ENCODE results near the gene PDZD7. TPM values are rescaled to one million over a fixed set of nuclear protein-coding genes. Genes with fewer than 3 reads are reported as not detected.

PDZD7 gene
- total and polyA plus RNA-seq, 9 of the 15 experiments (the other 6 are each of a cell fraction or from before 2014, with no cell fraction given) = 0.04 to 0.24 (median 0.08) TPM; not detected in 3

DNA sequence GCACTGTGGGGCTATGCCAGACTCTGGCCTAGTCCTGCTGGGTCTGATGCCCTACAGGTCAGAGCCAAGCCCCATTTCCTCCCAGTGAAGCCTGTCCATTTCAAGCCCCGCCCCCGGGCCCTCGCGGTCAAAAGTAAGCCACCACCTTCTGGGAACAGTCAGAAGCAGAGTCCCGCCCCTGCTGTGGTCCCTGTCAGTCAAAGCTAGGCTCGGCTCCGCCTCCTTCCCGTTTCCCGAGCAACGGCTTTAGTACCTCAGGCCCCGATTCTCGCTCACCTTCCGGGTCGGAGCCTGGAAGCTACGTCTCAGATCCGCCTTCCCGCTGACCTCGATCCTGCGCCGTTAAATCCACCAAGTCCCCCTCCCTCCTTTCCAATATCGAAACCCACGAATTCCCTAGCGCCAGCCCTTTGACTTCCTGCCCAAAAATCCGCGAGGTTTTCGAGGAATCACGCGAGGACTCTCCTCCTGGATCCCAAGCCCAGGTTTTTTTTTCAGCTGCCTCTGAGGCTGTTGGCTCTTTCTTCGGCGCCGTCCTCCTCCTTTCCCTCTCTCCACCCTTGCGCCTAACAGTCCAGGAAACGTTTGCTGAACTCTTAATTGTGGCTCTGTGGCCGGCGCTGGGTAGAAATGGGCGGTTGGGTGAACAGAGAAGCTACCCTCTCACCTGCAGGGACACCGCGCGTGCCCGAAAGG, 11.9 kb upstream of the PDZD7 start (continued):
- peak; percentile 19; the same call in 1 of the 2 replicates for TF ChIP-seq ZBTB9 (CRISPR knock-in tag; IDR thresholded peaks at IDR 0.05)
- no peak for TF ChIP-seq ZNF140 (CRISPR knock-in tag; IDR thresholded peaks at IDR 0.05)
- TF ChIP-seq SMARCE1 (IDR thresholded peaks at IDR 0.05) = no peak
- peak; percentile 51 for TF ChIP-seq BRD9 (IDR thresholded peaks at IDR 0.05; ENCODE audit: low read depth, partially characterized antibody)
- peak; percentile 56 for TF ChIP-seq POLR2B (IDR thresholded peaks at IDR 0.05; ENCODE audit: low read depth, partially characterized antibody)
- 0 out of 3 replicates have a peak, but pooled peaks of 1 of the 2 experiments have one; percentile 23 for TF ChIP-seq CBX3 (IDR thresholded peaks at IDR 0.05; ENCODE audit: borderline replicate concordance in 1 of 2, low read length in 2 of 2)
- 0 out of 2 replicates have a peak, but pooled peaks have one; percentile 33 for TF ChIP-seq ZNF592 (IDR thresholded peaks at IDR 0.05)
- TF ChIP-seq, protein P1, sequence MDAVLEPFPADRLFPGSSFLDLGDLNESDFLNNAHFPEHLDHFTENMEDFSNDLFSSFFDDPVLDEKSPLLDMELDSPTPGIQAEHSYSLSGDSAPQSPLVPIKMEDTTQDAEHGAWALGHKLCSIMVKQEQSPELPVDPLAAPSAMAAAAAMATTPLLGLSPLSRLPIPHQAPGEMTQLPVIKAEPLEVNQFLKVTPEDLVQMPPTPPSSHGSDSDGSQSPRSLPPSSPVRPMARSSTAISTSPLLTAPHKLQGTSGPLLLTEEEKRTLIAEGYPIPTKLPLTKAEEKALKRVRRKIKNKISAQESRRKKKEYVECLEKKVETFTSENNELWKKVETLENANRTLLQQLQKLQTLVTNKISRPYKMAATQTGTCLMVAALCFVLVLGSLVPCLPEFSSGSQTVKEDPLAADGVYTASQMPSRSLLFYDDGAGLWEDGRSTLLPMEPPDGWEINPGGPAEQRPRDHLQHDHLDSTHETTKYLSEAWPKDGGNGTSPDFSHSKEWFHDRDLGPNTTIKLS (IDR thresholded peaks at IDR 0.05; ENCODE audit: borderline replicate concordance, low read depth) = peak; percentile 69; the same call in 1 of the 2 replicates
- TF ChIP-seq ZNF445 (CRISPR knock-in tag; IDR thresholded peaks at IDR 0.05; ENCODE audit: low read depth) = no peak
- TF ChIP-seq CHD2 (IDR thresholded peaks at IDR 0.05; ENCODE audit: low read depth, low read length) = peak; percentile 95
- 0 out of 2 replicates have a peak, but pooled peaks have one; percentile 39 for TF ChIP-seq NR2F6 (CRISPR knock-in tag; IDR thresholded peaks at IDR 0.05)
- peak; percentile 25; the same call in 1 of the 2 replicates for TF ChIP-seq SMAD4 (CRISPR knock-in tag; conservative IDR thresholded peaks at IDR 0.05)
- TF ChIP-seq, protein P2, sequence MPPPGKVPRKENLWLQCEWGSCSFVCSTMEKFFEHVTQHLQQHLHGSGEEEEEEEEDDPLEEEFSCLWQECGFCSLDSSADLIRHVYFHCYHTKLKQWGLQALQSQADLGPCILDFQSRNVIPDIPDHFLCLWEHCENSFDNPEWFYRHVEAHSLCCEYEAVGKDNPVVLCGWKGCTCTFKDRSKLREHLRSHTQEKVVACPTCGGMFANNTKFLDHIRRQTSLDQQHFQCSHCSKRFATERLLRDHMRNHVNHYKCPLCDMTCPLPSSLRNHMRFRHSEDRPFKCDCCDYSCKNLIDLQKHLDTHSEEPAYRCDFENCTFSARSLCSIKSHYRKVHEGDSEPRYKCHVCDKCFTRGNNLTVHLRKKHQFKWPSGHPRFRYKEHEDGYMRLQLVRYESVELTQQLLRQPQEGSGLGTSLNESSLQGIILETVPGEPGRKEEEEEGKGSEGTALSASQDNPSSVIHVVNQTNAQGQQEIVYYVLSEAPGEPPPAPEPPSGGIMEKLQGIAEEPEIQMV (tag; conservative IDR thresholded peaks at IDR 0.05; ENCODE audit: low read depth) = no peak
- TF ChIP-seq RFX1 (IDR thresholded peaks at IDR 0.05) = peak; percentile 95
- peak in 1 of 2 experiments; percentile 71; a peak in 1 of 4 replicates for TF ChIP-seq SRF (CRISPR knock-in tag; IDR thresholded peaks at IDR 0.05)
- peak in 1 of 2 experiments; percentile 38; a peak in 1 of 4 replicates for TF ChIP-seq CSDE1 (IDR thresholded peaks at IDR 0.05)
- 0 out of 2 replicates have a peak, but pooled peaks have one; percentile 55 for TF ChIP-seq ZNF263 (CRISPR knock-in tag; IDR thresholded peaks at IDR 0.05; ENCODE audit: borderline replicate concordance)
- TF ChIP-seq RBFOX2 (IDR thresholded peaks at IDR 0.05; ENCODE audit: low read depth, low read length) = peak; percentile 72
